Naive thymus-derived CD8-positive, alpha-beta T cell (primary cell): ENCODE results near the gene TLCD3A. TPM values are rescaled to one million over a fixed set of nuclear protein-coding genes. Genes with fewer than 3 reads are reported as not detected.
"Not testable (repeated sequence)": the region's sequence is repeated elsewhere in the genome, so short reads cannot be mapped to it uniquely, and the experiment has no call there.

Experiments
- ATAC-seq, 2 donors: fragments of 150-1000 bp; cut with Tn5 transposase in 1 of 2; sonication (Bioruptor Pico), chemical (Tn5 transposase) in 1 of 2; 1 replicate in 1 of 2; 2 replicates in 1 of 2; pipeline ENCODE4 v1.10.0; 2021; ENCODE audit warnings: mild to moderate bottlenecking in 2 of 2, moderate library complexity in 2 of 2
- POLR2A ChIA-PET: fragments of 350-600 bp; sonication (Branson Sonifier 250); formaldehyde crosslinking; loops from one replicate; lab custom pipeline; 2021; ENCODE audit warnings: antibody characterized with exemption; lab: Charles Lee
- DNase-seq, 10 donors: peaks; one replicate each; pipeline versions ENCODE4 v3.0.0 to v3.0.0-alpha.2; 2020 to 2022
- H3K27ac Mint-ChIP-seq, 10 donors: one replicate each; pipeline ENCODE4 v1.8.0; 2020 to 2022; ENCODE audit warnings: mild to moderate bottlenecking in 10 of 10, mixed read lengths in 10 of 10, moderate library complexity in 4 of 10, inconsistent platforms in 1 of 10
- H3K27me3 Mint-ChIP-seq, 5 donors: one replicate each; pipeline ENCODE4 v1.8.0; 2021 to 2022; ENCODE audit warnings: mixed read lengths in 5 of 5
- H3K36me3 Mint-ChIP-seq, 3 donors: one replicate each; pipeline ENCODE4 v1.8.0; 2020 to 2022; ENCODE audit warnings: mixed read lengths in 3 of 3, mild to moderate bottlenecking in 2 of 3, inconsistent platforms in 1 of 3
- H3K4me1 Mint-ChIP-seq, 4 donors: one replicate each; pipeline ENCODE4 v1.8.0; 2021 to 2022; ENCODE audit warnings: mixed read lengths in 4 of 4
- H3K4me3 Mint-ChIP-seq, 10 donors: one replicate each; pipeline ENCODE4 v1.8.0; 2020 to 2022; ENCODE audit warnings: mild to moderate bottlenecking in 10 of 10, mixed read lengths in 10 of 10, moderate library complexity in 6 of 10, inconsistent platforms in 1 of 10
- H3K9me3 Mint-ChIP-seq, 9 donors: one replicate each; pipeline ENCODE4 v1.8.0; 2020 to 2022; ENCODE audit warnings: mixed read lengths in 9 of 9, mild to moderate bottlenecking in 3 of 9, inconsistent platforms in 1 of 9, moderate library complexity in 1 of 9
- polyA plus RNA-seq, 3 donors: library from polyadenylated mRNA; unstranded; fragments of 300-500 nt; fragmentation: Illumina TruSeq; gene quantifications; one replicate each; pipeline ENCODE4 v1.2.3, GENCODE V29; 2021
- total RNA-seq, 8 experiments: library from RNA in 2 of 8; stranded (reverse) in 2 of 8; gene quantifications; one replicate each; pipeline ENCODE4 v1.2.3 and lab custom pipeline; 2021 to 2026

The TLCD3A gene
- total and polyA plus RNA-seq, 5 experiments from 2014 or later = 0.98 to 3.8 (median 2.0) TPM

- ATAC-seq = no peak
- no peaks in the 10 kb centered on the region for H3K9me3 Mint-ChIP-seq
- H3K27ac Mint-ChIP-seq = peak overlapping the region in 2 of 10 donors; percentile 13 to 61
- POLR2A ChIA-PET = no interaction called here
- H3K36me3 Mint-ChIP-seq = peaks cover 0 to 65% (median 14%) of the 10 kb centered on the region in 3 donors
- peaks cover 0 to 3% (median under 1%) of the 10 kb centered on the region in 4 donors for H3K4me1 Mint-ChIP-seq
- H3K27me3 Mint-ChIP-seq = no peaks in the 10 kb centered on the region
- no peak overlapping the region for H3K4me3 Mint-ChIP-seq
- no peak for DNase-seq
Measured at GRCh38 chr17:696369-696768, 36.0 kb upstream of the TLCD3A start.

GRCh38 chr17:697682-698081 lies 34.7 kb upstream of the TLCD3A start:
- Mint-ChIP-seq H3K4me3 (no peak overlapping the region), H3K4me1 (peaks cover 0 to 3% (median under 1%) of the 10 kb centered on the region in 4 donors), H3K36me3 (peaks cover 0 to 55% (median 12%) of the 10 kb centered on the region in 3 donors), H3K27ac (no peak overlapping the region), H3K9me3 (no peaks in the 10 kb centered on the region), H3K27me3 (no peaks in the 10 kb centered on the region)
- ATAC-seq (no peak), DNase-seq (no peak)
- POLR2A ChIA-PET = interaction anchor here (2.0 kb wide), 1 partner anchor 285 kb away, joined by 5 read pairs; no protein-coding TSS in a partner anchor

- not testable (repeated sequence) for H3K27me3 Mint-ChIP-seq, ATAC-seq, H3K9me3 Mint-ChIP-seq, DNase-seq, H3K4me3 Mint-ChIP-seq, H3K4me1 Mint-ChIP-seq, H3K27ac Mint-ChIP-seq
- peaks cover 0 to 52% (median 12%) of the 10 kb centered on the region in 3 donors for H3K36me3 Mint-ChIP-seq
- POLR2A ChIA-PET = interaction anchor here (2.0 kb wide), 1 partner anchor 286 kb away, joined by 5 read pairs; no protein-coding TSS in a partner anchor
Measured at GRCh38 chr17:698096-698495, 34.3 kb upstream of the TLCD3A start.

- no peaks in the 10 kb centered on the region for H3K27me3 Mint-ChIP-seq
- H3K4me1 Mint-ChIP-seq = peaks cover 0 to 3% (median 1%) of the 10 kb centered on the region in 4 donors
- ATAC-seq (no peak), DNase-seq (no peak)
- H3K4me3 Mint-ChIP-seq = no peak overlapping the region
- H3K9me3 Mint-ChIP-seq = no peaks in the 10 kb centered on the region
- no peak overlapping the region for H3K27ac Mint-ChIP-seq
- peaks cover 0 to 55% (median 12%) of the 10 kb centered on the region in 3 donors for H3K36me3 Mint-ChIP-seq
- POLR2A ChIA-PET = interaction anchor here (0.6 to 2.0 kb wide), 3 partner anchors 171 to 1724 kb away, joined by 3 to 5 read pairs (median 3); no protein-coding TSS in a partner anchor
Measured at GRCh38 chr17:699345-699744, 33.1 kb upstream of the TLCD3A start.

- H3K36me3 Mint-ChIP-seq = peaks cover 0 to 50% (median 5%) of the 10 kb centered on the region in 3 donors
- H3K9me3 Mint-ChIP-seq = no peaks in the 10 kb centered on the region
- POLR2A ChIA-PET = interaction anchor here (0.6 to 1.4 kb wide), 2 partner anchors 17 to 288 kb away, joined by 4 to 8 read pairs; no protein-coding TSS in a partner anchor
- H3K4me3 Mint-ChIP-seq = no peak overlapping the region
- peak overlapping the region in 4 of 10 donors; percentile 2 to 84 (median 64) for H3K27ac Mint-ChIP-seq
- peak in 5 of 10 donors; percentile 17 to 60 (median 55) for DNase-seq
- ATAC-seq = peak; percentile 54 to 69
- H3K27me3 Mint-ChIP-seq = no peaks in the 10 kb centered on the region
- peaks cover 0 to 3% (median 1%) of the 10 kb centered on the region in 4 donors for H3K4me1 Mint-ChIP-seq
Measured at GRCh38 chr17:700504-701094, 31.8 kb upstream of the TLCD3A start.

- H3K36me3 Mint-ChIP-seq = peaks cover 0 to 46% (median 7%) of the 10 kb centered on the region in 3 donors
- peaks cover 5 to 12% (median 8%) of the 10 kb centered on the region in 4 donors for H3K4me1 Mint-ChIP-seq
- H3K27ac Mint-ChIP-seq = peak overlapping the region in 6 of 10 donors; percentile 10 to 59 (median 36)
- ATAC-seq (no peak), DNase-seq (no peak)
- no peak overlapping the region for H3K4me3 Mint-ChIP-seq
- H3K9me3 Mint-ChIP-seq = no peaks in the 10 kb centered on the region
- POLR2A ChIA-PET = interaction anchor here (0.6 kb wide), 1 partner anchor 549 kb away, joined by 3 read pairs; no protein-coding TSS in a partner anchor
- H3K27me3 Mint-ChIP-seq = no peaks in the 10 kb centered on the region
Measured at GRCh38 chr17:703081-703875, 29.1 kb upstream of the TLCD3A start.

- DNase-seq (no peak), ATAC-seq (no peak)
- H3K27me3 Mint-ChIP-seq = no peaks in the 10 kb centered on the region
- H3K27ac Mint-ChIP-seq = peak overlapping the region in 3 of 10 donors; percentile 11 to 67 (median 47)
- peaks cover 5 to 18% (median 11%) of the 10 kb centered on the region in 4 donors for H3K4me1 Mint-ChIP-seq
- no peaks in the 10 kb centered on the region for H3K9me3 Mint-ChIP-seq
- H3K4me3 Mint-ChIP-seq = no peak overlapping the region
- H3K36me3 Mint-ChIP-seq = peaks cover 0 to 50% (median 10%) of the 10 kb centered on the region in 3 donors
- POLR2A ChIA-PET = no interaction called here
Measured at GRCh38 chr17:704111-704864, 28.1 kb upstream of the TLCD3A start.

- no peaks in the 10 kb centered on the region for H3K9me3 Mint-ChIP-seq
- ATAC-seq = no peak
- no peak for DNase-seq
- H3K27me3 Mint-ChIP-seq = no peaks in the 10 kb centered on the region
- H3K4me3 Mint-ChIP-seq = no peak overlapping the region
- peak overlapping the region in 2 of 10 donors; percentile 55 to 67 for H3K27ac Mint-ChIP-seq
- H3K4me1 Mint-ChIP-seq = peaks cover 2 to 21% (median 15%) of the 10 kb centered on the region in 4 donors
- POLR2A ChIA-PET = interaction anchor here (0.6 kb wide), 1 partner anchor 290 kb away, joined by 3 read pairs; no protein-coding TSS in a partner anchor
- H3K36me3 Mint-ChIP-seq = peaks cover 0 to 57% (median 14%) of the 10 kb centered on the region in 3 donors
Measured at GRCh38 chr17:705011-705410, 27.4 kb upstream of the TLCD3A start.

GRCh38 chr17:705863-706262 lies 26.5 kb upstream of the TLCD3A start:
- Mint-ChIP-seq H3K27ac (no peak overlapping the region), H3K4me3 (no peak overlapping the region), H3K27me3 (no peaks in the 10 kb centered on the region), H3K9me3 (no peaks in the 10 kb centered on the region), H3K36me3 (peaks cover 0 to 61% (median 14%) of the 10 kb centered on the region in 3 donors), H3K4me1 (peaks cover 2 to 21% (median 15%) of the 10 kb centered on the region in 4 donors)
- ATAC-seq (no peak), DNase-seq (no peak)
- POLR2A ChIA-PET = interaction anchor here (0.6 kb wide), 1 partner anchor 290 kb away, joined by 3 read pairs; no protein-coding TSS in a partner anchor

- no peak overlapping the region for H3K4me3 Mint-ChIP-seq
- DNase-seq = no peak
- POLR2A ChIA-PET = no interaction called here
- H3K36me3 Mint-ChIP-seq = peaks cover 0 to 62% (median 14%) of the 10 kb centered on the region in 3 donors
- ATAC-seq = no peak
- H3K27me3 Mint-ChIP-seq = no peaks in the 10 kb centered on the region
- no peaks in the 10 kb centered on the region for H3K9me3 Mint-ChIP-seq
- peak overlapping the region in 2 of 10 donors; percentile 17 to 45 for H3K27ac Mint-ChIP-seq
- peaks cover 11 to 37% (median 18%) of the 10 kb centered on the region in 4 donors for H3K4me1 Mint-ChIP-seq
Measured at GRCh38 chr17:708132-708531, 24.3 kb upstream of the TLCD3A start.

- POLR2A ChIA-PET = interaction anchor here (0.7 kb wide), 1 partner anchor 18 kb away, joined by 4 read pairs; no protein-coding TSS in a partner anchor
- no peak overlapping the region for H3K4me3 Mint-ChIP-seq
- DNase-seq (no peak), ATAC-seq (no peak)
- H3K9me3 Mint-ChIP-seq = no peaks in the 10 kb centered on the region
- peak overlapping the region in 1 of 10 donors; percentile 27 for H3K27ac Mint-ChIP-seq
- H3K27me3 Mint-ChIP-seq = no peaks in the 10 kb centered on the region
- H3K4me1 Mint-ChIP-seq = peaks cover 9 to 22% (median 16%) of the 10 kb centered on the region in 4 donors
- no peaks in the 10 kb centered on the region for H3K36me3 Mint-ChIP-seq
Measured at GRCh38 chr17:718075-718474, 14.3 kb upstream of the TLCD3A start.
